SK-N-SH (cell line): ENCODE results near the gene RNLS. TPM values are rescaled to one million over a fixed set of nuclear protein-coding genes. Genes with fewer than 3 reads are reported as not detected.

Experiments
- CTCF ChIA-PET: fragments of 300-600, 350-600 bp; formaldehyde crosslinking; extraction: SDS; loops from one replicate; lab custom pipeline; 2021; lab: Yijun Ruan, JAX
- POLR2A ChIA-PET: fragments of 350-600 bp; sonication (Branson Sonifier 250); formaldehyde crosslinking; extraction: SDS; loops from one replicate; lab custom pipeline; 2020; ENCODE audit warnings: antibody characterized with exemption, inconsistent platforms; lab: Yijun Ruan, JAX
- DNase-seq: peaks from one replicate; pipeline ENCODE4 v3.0.0; 2012
- H2AFZ ChIP-seq: fragments of 200-600 bp; sonication (generic); 2 replicates; pipeline ENCODE4 v1.8.1; 2016; ENCODE audit warnings: antibody characterized with exemption, mild to moderate bottlenecking, low read depth
- H3F3A ChIP-seq: fragments of 200-600 bp; sonication (generic); replicated peaks from 2 replicates; pipeline ENCODE3; 2016; ENCODE audit warnings: antibody characterized with exemption, mild to moderate bottlenecking; ENCODE audit not compliant: insufficient read depth
- H3K27ac ChIP-seq, 2 experiments: fragments of 200-500 bp in 1 of 2; fragments of 200-600 bp in 1 of 2; sonication (Bioruptor generic) in 1 of 2; sonication (generic), shearing (Covaris generic) in 1 of 2; 2 replicates each; pipeline versions ENCODE4 v1.5.1 to v1.6.1; 2014 to 2016; ENCODE audit warnings: low read depth in 2 of 2, inconsistent platforms in 1 of 2, low read length in 1 of 2, mild to moderate bottlenecking in 1 of 2, mixed read lengths in 1 of 2
- H3K27me3 ChIP-seq: fragments of 200-600 bp; sonication (generic), shearing (Covaris generic); 2 replicates; pipeline ENCODE4 v1.6.1; 2016; ENCODE audit warnings: mixed run types; ENCODE audit not compliant: insufficient read depth
- H3K36me3 ChIP-seq, 2 experiments: fragments of 200-500 bp in 1 of 2; fragments of 200-600 bp in 1 of 2; sonication (Bioruptor generic) in 1 of 2; sonication (generic) in 1 of 2; replicated peaks in 1 of 2; 2 replicates each; pipeline versions ENCODE3 to v1.5.1; 2014 to 2016; ENCODE audit warnings: low read length in 1 of 2, mild to moderate bottlenecking in 1 of 2; ENCODE audit not compliant: insufficient read depth in 2 of 2, control insufficient read depth in 1 of 2
- H3K4me1 ChIP-seq, 2 experiments: fragments of 200-500 bp in 1 of 2; fragments of 200-600 bp in 1 of 2; sonication (Bioruptor generic) in 1 of 2; sonication (generic), shearing (Covaris generic) in 1 of 2; 2 replicates each; pipeline versions ENCODE4 v1.5.1 to v1.6.1; 2014 to 2016; ENCODE audit warnings: low read depth in 1 of 2, low read length in 1 of 2, mixed run types in 1 of 2; ENCODE audit not compliant: insufficient read depth in 2 of 2, control insufficient read depth in 1 of 2
- H3K4me2 ChIP-seq: fragments of 200-600 bp; sonication (generic), shearing (Covaris generic); 2 replicates; pipeline ENCODE4 v1.6.1; 2017; ENCODE audit warnings: mixed run types
- H3K4me3 ChIP-seq, 2 experiments: fragments of 200-500 bp in 1 of 2; fragments of 200-600 bp in 1 of 2; sonication (Bioruptor generic) in 1 of 2; sonication (generic), shearing (Covaris generic) in 1 of 2; 2 replicates each; pipeline versions ENCODE4 v1.5.1 to v1.8.1; 2014 to 2016; ENCODE audit warnings: low read depth in 2 of 2, inconsistent platforms in 1 of 2, low read length in 1 of 2, mild to moderate bottlenecking in 1 of 2, mixed read lengths in 1 of 2, moderate library complexity in 1 of 2
- H3K79me2 ChIP-seq: fragments of 200-600 bp; sonication (generic); 2 replicates; pipeline ENCODE4 v1.8.1; 2017; ENCODE audit warnings: mild to moderate bottlenecking; ENCODE audit not compliant: insufficient read depth
- H3K9ac ChIP-seq: fragments of 200-600 bp; sonication (generic); 2 replicates; pipeline ENCODE4 v1.6.1; 2017; ENCODE audit warnings: mixed run types
- H3K9me2 ChIP-seq: fragments of 200-600 bp; sonication (generic); 2 replicates; pipeline ENCODE4 v1.6.1; 2017; ENCODE audit warnings: mixed run types
- H3K9me3 ChIP-seq: fragments of 200-600 bp; sonication (generic); 2 replicates; pipeline ENCODE4 v1.6.1; 2017; ENCODE audit warnings: mixed run types, mild to moderate bottlenecking, moderate library complexity
- H4K20me1 ChIP-seq: fragments of 200-600 bp; sonication (generic); 2 replicates; pipeline ENCODE4 v1.6.1; 2017; ENCODE audit warnings: mild to moderate bottlenecking, mixed run types; ENCODE audit not compliant: insufficient read depth
- CHD2 ChIP-seq: fragments of 150-350 bp; IDR thresholded peaks from 2 replicates; pipeline ENCODE4 v1.6.1; 2018; ENCODE audit warnings: low read length; ENCODE audit not compliant: partially characterized antibody
- CTCF ChIP-seq: fragments of 200-600 bp; sonication (generic); IDR thresholded peaks from 2 replicates; pipeline ENCODE4 v1.6.1; 2017; ENCODE audit warnings: antibody characterized with exemption, mild to moderate bottlenecking, moderate library complexity
- ELF1 ChIP-seq: IDR thresholded peaks from 2 replicates; pipeline ENCODE4 v1.4.0; 2012
- EP300 ChIP-seq, 2 experiments: IDR thresholded peaks; 2 replicates each; pipeline versions ENCODE4 v1.4.0 to v1.6.1; 2012; ENCODE audit warnings: borderline replicate concordance in 1 of 2, low read depth in 1 of 2, low read length in 1 of 2
- EZH2phosphoT487 ChIP-seq: fragments of 200-600 bp; sonication (generic); IDR thresholded peaks from 2 replicates; pipeline ENCODE4 v1.6.1; 2017; ENCODE audit warnings: low read depth, mixed run types, mild to moderate bottlenecking, antibody characterized with exemption, moderate library complexity, borderline replicate concordance
- FOXJ3 ChIP-seq: sonication (generic); formaldehyde crosslinking; IDR thresholded peaks from 2 replicates; pipeline ENCODE4 v1.5.1; 2020; ENCODE audit warnings: mild to moderate bottlenecking, missing genetic modification reagents
- FOXM1 ChIP-seq: IDR thresholded peaks from 2 replicates; pipeline ENCODE4 v1.4.0; 2012; ENCODE audit warnings: low read depth, mild to moderate bottlenecking
- MXI1 ChIP-seq: IDR thresholded peaks from 2 replicates; pipeline ENCODE4 v1.6.1; 2012; ENCODE audit warnings: mild to moderate bottlenecking, low read depth, low read length, improper control_type of control experiment
- NRF1 ChIP-seq: IDR thresholded peaks from 2 replicates; pipeline ENCODE4 v1.6.1; 2012; ENCODE audit warnings: low read depth, mild to moderate bottlenecking, low read length
- PBX3 ChIP-seq: IDR thresholded peaks from 2 replicates; pipeline ENCODE4; 2012
- SIN3A ChIP-seq: IDR thresholded peaks from 2 replicates; pipeline ENCODE4 v1.6.1; 2012; ENCODE audit warnings: low read depth, mild to moderate bottlenecking, low read length, moderate library complexity, borderline replicate concordance
- TAF1 ChIP-seq: IDR thresholded peaks from 2 replicates; pipeline ENCODE4 v1.6.1; 2012; ENCODE audit warnings: low read depth, mild to moderate bottlenecking, low read length, moderate library complexity, borderline replicate concordance
- TCF12 ChIP-seq: IDR thresholded peaks from 2 replicates; pipeline ENCODE4 v1.4.0; 2012
- TEAD4 ChIP-seq: IDR thresholded peaks from 2 replicates; pipeline ENCODE4 v1.4.0; 2012; ENCODE audit warnings: mild to moderate bottlenecking, borderline replicate concordance; ENCODE audit not compliant: insufficient read depth
- YY1 ChIP-seq: IDR thresholded peaks from 2 replicates; pipeline ENCODE4 v1.4.0; 2012; ENCODE audit warnings: low read depth, mild to moderate bottlenecking
- ZBTB33 ChIP-seq: IDR thresholded peaks from 2 replicates; pipeline ENCODE4 v1.4.0; 2012; ENCODE audit warnings: low read depth, borderline replicate concordance
- WGBS: methylation state at CpG from one replicate; pipeline ENCODE4 v1.1.6; 2017; ENCODE audit warnings: low lambda C conversion rate; 5-methylcytosine and 5-hydroxymethylcytosine counted together
- polyA plus RNA-seq, 3 experiments: library from polyadenylated mRNA; depleted of rRNA; stranded (reverse); fragments of >200 nt; gene quantifications; 2 replicates each; pipeline ENCODE4 v1.2.3, GENCODE V29; 2012
- TF ChIP-seq, protein P1 (sequence below): IDR thresholded peaks from 2 replicates; pipeline ENCODE4 v1.6.1; 2012; ENCODE audit warnings: mild to moderate bottlenecking, low read depth, low read length, moderate library complexity
- TF ChIP-seq, protein P2 (sequence below): fragments of 150-350 bp; IDR thresholded peaks from 2 replicates; pipeline ENCODE4 v1.6.1; 2016; ENCODE audit warnings: mild to moderate bottlenecking, low read depth, low read length

RNLS gene
- polyA plus RNA-seq, 1 of the 3 experiments (the other 2 are of a cell fraction), result not detected

DNA sequence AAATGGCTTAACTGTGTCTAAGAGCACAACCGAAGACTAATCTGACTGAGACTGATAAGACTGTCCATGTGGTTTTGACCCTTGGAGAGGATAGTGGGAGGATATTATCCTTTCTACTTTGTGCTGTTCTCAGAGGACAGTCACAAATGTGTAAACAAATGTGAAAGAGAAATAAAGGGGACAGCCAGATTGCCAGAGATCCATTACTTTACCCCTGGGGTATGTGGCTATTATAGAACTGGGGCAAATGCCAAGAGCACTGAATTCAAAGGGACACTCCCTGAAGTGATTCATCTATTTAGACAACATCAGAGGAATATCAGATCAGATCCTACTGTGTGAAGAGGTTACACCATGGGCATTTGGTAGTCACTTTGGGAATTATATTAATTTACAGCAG lies 154.7 kb downstream of the RNLS start:
- no peaks in the 10 kb centered on the region for H3K4me1 ChIP-seq
- no peak overlapping the region for H3K4me3 ChIP-seq
- POLR2A ChIA-PET, result no interaction called here
- WGBS, result 25% methylated on average over 1 of the region's 1 CpG
- H3K9ac ChIP-seq, result no peak overlapping the region
- H3K79me2 ChIP-seq, result no peaks in the 10 kb centered on the region
- no peaks in the 10 kb centered on the region for H3K9me2 ChIP-seq
- TF ChIP-seq YY1, result no peak
- TF ChIP-seq CHD2, result no peak
- TF ChIP-seq MXI1, result no peak
- TF ChIP-seq, protein P1, sequence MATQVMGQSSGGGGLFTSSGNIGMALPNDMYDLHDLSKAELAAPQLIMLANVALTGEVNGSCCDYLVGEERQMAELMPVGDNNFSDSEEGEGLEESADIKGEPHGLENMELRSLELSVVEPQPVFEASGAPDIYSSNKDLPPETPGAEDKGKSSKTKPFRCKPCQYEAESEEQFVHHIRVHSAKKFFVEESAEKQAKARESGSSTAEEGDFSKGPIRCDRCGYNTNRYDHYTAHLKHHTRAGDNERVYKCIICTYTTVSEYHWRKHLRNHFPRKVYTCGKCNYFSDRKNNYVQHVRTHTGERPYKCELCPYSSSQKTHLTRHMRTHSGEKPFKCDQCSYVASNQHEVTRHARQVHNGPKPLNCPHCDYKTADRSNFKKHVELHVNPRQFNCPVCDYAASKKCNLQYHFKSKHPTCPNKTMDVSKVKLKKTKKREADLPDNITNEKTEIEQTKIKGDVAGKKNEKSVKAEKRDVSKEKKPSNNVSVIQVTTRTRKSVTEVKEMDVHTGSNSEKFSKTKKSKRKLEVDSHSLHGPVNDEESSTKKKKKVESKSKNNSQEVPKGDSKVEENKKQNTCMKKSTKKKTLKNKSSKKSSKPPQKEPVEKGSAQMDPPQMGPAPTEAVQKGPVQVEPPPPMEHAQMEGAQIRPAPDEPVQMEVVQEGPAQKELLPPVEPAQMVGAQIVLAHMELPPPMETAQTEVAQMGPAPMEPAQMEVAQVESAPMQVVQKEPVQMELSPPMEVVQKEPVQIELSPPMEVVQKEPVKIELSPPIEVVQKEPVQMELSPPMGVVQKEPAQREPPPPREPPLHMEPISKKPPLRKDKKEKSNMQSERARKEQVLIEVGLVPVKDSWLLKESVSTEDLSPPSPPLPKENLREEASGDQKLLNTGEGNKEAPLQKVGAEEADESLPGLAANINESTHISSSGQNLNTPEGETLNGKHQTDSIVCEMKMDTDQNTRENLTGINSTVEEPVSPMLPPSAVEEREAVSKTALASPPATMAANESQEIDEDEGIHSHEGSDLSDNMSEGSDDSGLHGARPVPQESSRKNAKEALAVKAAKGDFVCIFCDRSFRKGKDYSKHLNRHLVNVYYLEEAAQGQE, result no peak
- no peaks in the 10 kb centered on the region for H3K36me3 ChIP-seq
- CTCF ChIA-PET, result no interaction called here
- no peak overlapping the region for H3K27ac ChIP-seq
- no peak overlapping the region for H2AFZ ChIP-seq
- H3K9me3 ChIP-seq, result no peaks in the 10 kb centered on the region
- H4K20me1 ChIP-seq, result no peaks in the 10 kb centered on the region
- peak; percentile 4 for DNase-seq
- H3F3A ChIP-seq, result no peaks in the 10 kb centered on the region
- no peaks in the 10 kb centered on the region for H3K27me3 ChIP-seq
- H3K4me2 ChIP-seq, result no peak overlapping the region

- Histone ChIP-seq H3K27ac (no peak overlapping the region), H4K20me1 (no peaks in the 10 kb centered on the region), H3K36me3 (no peaks in the 10 kb centered on the region), H3K4me3 (no peak overlapping the region), H3K27me3 (no peaks in the 10 kb centered on the region), H3K4me1 (no peaks in the 10 kb centered on the region), H3K79me2 (no peaks in the 10 kb centered on the region), H2AFZ (no peak overlapping the region), H3K4me2 (no peak overlapping the region), H3F3A (no peaks in the 10 kb centered on the region), H3K9ac (no peak overlapping the region), H3K9me2 (no peaks in the 10 kb centered on the region), H3K9me3 (no peaks in the 10 kb centered on the region)
- DNase-seq, result no peak
- POLR2A ChIA-PET, result no interaction called here
- 71% methylated on average over 2 of the region's 2 CpGs for WGBS
- CTCF ChIA-PET, result no interaction called here
- TF ChIP-seq TCF12 (no peak), FOXM1 (no peak), SIN3A (no peak), NRF1 (no peak), EZH2phosphoT487 (no peak), EP300 (IDR thresholded peaks at IDR 0.05; ENCODE audit: borderline replicate concordance in 1 of 2, low read depth in 1 of 2, low read length in 1 of 2) (no peak), CTCF (no peak), ZBTB33 (no peak), TAF1 (no peak), FOXJ3 (CRISPR knock-in tag) (no peak), ELF1 (no peak), YY1 (no peak), PBX3 (no peak), TEAD4 (no peak)
- TF ChIP-seq, protein P2, sequence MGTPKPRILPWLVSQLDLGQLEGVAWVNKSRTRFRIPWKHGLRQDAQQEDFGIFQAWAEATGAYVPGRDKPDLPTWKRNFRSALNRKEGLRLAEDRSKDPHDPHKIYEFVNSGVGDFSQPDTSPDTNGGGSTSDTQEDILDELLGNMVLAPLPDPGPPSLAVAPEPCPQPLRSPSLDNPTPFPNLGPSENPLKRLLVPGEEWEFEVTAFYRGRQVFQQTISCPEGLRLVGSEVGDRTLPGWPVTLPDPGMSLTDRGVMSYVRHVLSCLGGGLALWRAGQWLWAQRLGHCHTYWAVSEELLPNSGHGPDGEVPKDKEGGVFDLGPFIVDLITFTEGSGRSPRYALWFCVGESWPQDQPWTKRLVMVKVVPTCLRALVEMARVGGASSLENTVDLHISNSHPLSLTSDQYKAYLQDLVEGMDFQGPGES, result no peak
Observed at GRCh38 chr10:88427024-88427423, 156.1 kb downstream of the RNLS start.
